A549 (cell line): ENCODE results near the gene NANOS3. TPM values are rescaled to one million over a fixed set of nuclear protein-coding genes. Genes with fewer than 3 reads are reported as not detected.

Source experiments
- ATAC-seq, 2 experiments: fragments of 200-7000 bp in 1 of 2; fragments of >200 bp in 1 of 2; cut with Nextera tagmentation in 1 of 2; cut with Tn5 transposase in 1 of 2; 3 replicates each; pipeline versions ENCODE4 v1.8.0 to v1.9.1; 2018 to 2020; ENCODE audit warnings: mild to moderate bottlenecking in 1 of 2, moderate library complexity in 1 of 2
- CTCF ChIA-PET: fragments of 300-600 bp; sonication (Branson Sonifier 250); formaldehyde crosslinking; extraction: SDS; loops from one replicate; lab custom pipeline; 2021; ENCODE audit warnings: antibody characterized with exemption, inconsistent platforms; lab: Yijun Ruan, JAX
- POLR2A ChIA-PET: fragments of 350-600 bp; formaldehyde crosslinking; extraction: SDS; loops from one replicate; lab custom pipeline; 2021; ENCODE audit warnings: antibody characterized with exemption, inconsistent platforms; lab: Yijun Ruan, JAX
- DNase-seq, 2 experiments: peaks; one replicate each; pipeline versions ENCODE4 v3.0.0 to v3.0.0-alpha.2; 2011 to 2016; ENCODE audit warnings: low read depth in 1 of 2, low spot score in 1 of 2
- FAIRE-seq: peaks from 2 replicates; lab custom pipeline; 2011; peaks lifted over from hg19 to GRCh38; lab: Jason Lieb, UNC
- H3K27ac ChIP-seq, 2 experiments: fragments of >200 bp; sonication (Bioruptor Twin); formaldehyde crosslinking; 3 replicates each; pipeline ENCODE4 v1.5.1; 2016 to 2017
- H3K4me1 ChIP-seq: fragments of >200 bp; sonication (Bioruptor Twin); formaldehyde crosslinking; 3 replicates; pipeline ENCODE4 v1.6.1; 2016
- H3K4me2 ChIP-seq: fragments of >200 bp; sonication (Bioruptor Twin); formaldehyde crosslinking; 3 replicates; pipeline ENCODE4 v1.6.1; 2016
- H3K4me3 ChIP-seq: fragments of >200 bp; sonication (Bioruptor Twin); formaldehyde crosslinking; 3 replicates; pipeline ENCODE4 v1.5.1; 2016
- H3K9me3 ChIP-seq: fragments of >200 bp; sonication (Bioruptor Twin); formaldehyde crosslinking; 3 replicates; pipeline ENCODE4 v1.6.1; 2016
- CBX8 ChIP-seq: fragments of 200-600 bp; sonication (generic); IDR thresholded peaks from 2 replicates; pipeline ENCODE4 v1.6.1; 2016
- CEBPB ChIP-seq, 2 experiments: fragments of >200 bp in 1 of 2; sonication (Bioruptor Twin) in 1 of 2; formaldehyde crosslinking in 1 of 2; IDR thresholded peaks; 2 replicates each; pipeline ENCODE4 v1.6.1; 2012 to 2016
- CTCF ChIP-seq: fragments of >200 bp; sonication (Bioruptor Twin); formaldehyde crosslinking; IDR thresholded peaks from 3 replicates; pipeline ENCODE4 v1.5.1; 2016
- E2F6 ChIP-seq: IDR thresholded peaks from 2 replicates; pipeline ENCODE4 v1.6.1; 2012; ENCODE audit warnings: low read depth, borderline replicate concordance
- FOSL2 ChIP-seq, 2 experiments: fragments of 450-650 bp in 1 of 2; fragments of >200 bp in 1 of 2; sonication (Bioruptor Twin) in 1 of 2; formaldehyde crosslinking; IDR thresholded peaks; 2 replicates each; pipeline versions ENCODE4 v1.5.0 to v1.6.1; 2016 to 2020; ENCODE audit warnings: mild to moderate bottlenecking in 1 of 2, moderate library complexity in 1 of 2
- HOXB13 ChIP-seq: fragments of 250-450 bp; sonication (Bioruptor Pico); IDR thresholded peaks from 2 replicates; pipeline ENCODE4 v1.5.0; 2020; ENCODE audit warnings: low read depth, mild to moderate bottlenecking, moderate library complexity
- HOXB5 ChIP-seq: fragments of 250-450 bp; sonication (Bioruptor Pico); IDR thresholded peaks from 2 replicates; pipeline ENCODE4 v1.5.0; 2020; ENCODE audit warnings: mild to moderate bottlenecking, moderate library complexity
- KDM1A ChIP-seq: fragments of 200-600 bp; sonication (generic); IDR thresholded peaks from 2 replicates; pipeline ENCODE4 v1.6.1; 2016; ENCODE audit warnings: low read depth, mild to moderate bottlenecking
- MAZ ChIP-seq: fragments of 150-350 bp; IDR thresholded peaks from 2 replicates; pipeline ENCODE4 v1.6.1; 2014; ENCODE audit warnings: antibody characterized with exemption, low read depth, low read length, borderline replicate concordance
- NR3C1 ChIP-seq: fragments of >200 bp; sonication (Bioruptor Twin); formaldehyde crosslinking; IDR thresholded peaks from 3 replicates; pipeline ENCODE4 v1.6.1; 2017
- PBX3 ChIP-seq: IDR thresholded peaks from 2 replicates; pipeline ENCODE4 v1.6.1; 2012
- PHF8 ChIP-seq: fragments of 200-600 bp; sonication (generic); IDR thresholded peaks from 2 replicates; pipeline ENCODE4 v1.6.1; 2016; ENCODE audit warnings: low read depth, mild to moderate bottlenecking, antibody characterized with exemption, moderate library complexity, borderline replicate concordance
- POLR2A ChIP-seq: IDR thresholded peaks from 2 replicates; pipeline ENCODE4 v1.6.1; 2012; ENCODE audit warnings: mild to moderate bottlenecking, low read length
- POLR2AphosphoS2 ChIP-seq: conservative IDR thresholded peaks from 2 replicates; pipeline ENCODE4 v1.6.1; 2012; ENCODE audit warnings: low read length, improper control_type of control experiment, inconsistent platforms
- RARB ChIP-seq: fragments of 250-450 bp; sonication (Bioruptor Pico); IDR thresholded peaks from 2 replicates; pipeline ENCODE4 v1.8.0; 2021; ENCODE audit warnings: mild to moderate bottlenecking, moderate library complexity
- RFX5 ChIP-seq: fragments of 450-650 bp; IDR thresholded peaks from 2 replicates; pipeline ENCODE4 v1.7.1; 2014; ENCODE audit warnings: antibody characterized with exemption, mild to moderate bottlenecking, moderate library complexity
- RNF2 ChIP-seq: fragments of 200-600 bp; sonication (generic); IDR thresholded peaks from 2 replicates; pipeline ENCODE4 v1.6.1; 2016; ENCODE audit warnings: low read depth, mild to moderate bottlenecking, antibody characterized with exemption, moderate library complexity, borderline replicate concordance
- TFCP2L1 ChIP-seq: fragments of 250-450 bp; sonication (Bioruptor Pico); IDR thresholded peaks from 2 replicates; pipeline ENCODE4 v1.5.0; 2021; ENCODE audit warnings: mild to moderate bottlenecking
- USF2 ChIP-seq: fragments of 450-650 bp; IDR thresholded peaks from 2 replicates; pipeline ENCODE4 v1.6.1; 2014; ENCODE audit warnings: antibody characterized with exemption
- ZNF302 ChIP-seq: fragments of 250-450 bp; sonication (Bioruptor Pico); IDR thresholded peaks from 2 replicates; pipeline ENCODE4 v1.9.0; 2021; ENCODE audit warnings: inconsistent platforms, mild to moderate bottlenecking, moderate library complexity
- WGBS: methylation state at CpG from one replicate; pipeline ENCODE4 v1.1.6; 2017; ENCODE audit errors: missing lambda C conversion rate; 5-methylcytosine and 5-hydroxymethylcytosine counted together
- polyA plus RNA-seq, 4 experiments: library from polyadenylated mRNA; depleted of rRNA in 3 of 4; stranded (reverse); fragments of >200 nt; fragmentation: RNase III in 1 of 4; extraction: RNeasy Plus Mini Kit Qiagen cat#74134 plus additional on column Dnase treatment in 1 of 4; gene quantifications; 2 replicates in 3 of 4; 3 replicates in 1 of 4; pipeline ENCODE4 v1.2.3, GENCODE V29; 2011 to 2017

NANOS3 gene
- polyA plus RNA-seq, 2 of the 4 experiments (the other 2 are of a cell fraction), result 0.31 to 1.2 TPM

GRCh38 chr19:13909430-13909829 is 32.5 kb downstream of the NANOS3 start:
- no peak for TF ChIP-seq CTCF
- no peak for TF ChIP-seq TFCP2L1 (CRISPR knock-in tag)
- no peak for TF ChIP-seq POLR2A
- no peak for TF ChIP-seq ZNF302
- TF ChIP-seq RFX5, result no peak
- no peak for TF ChIP-seq RARB (CRISPR knock-in tag)
- TF ChIP-seq PBX3, result no peak
- no peak for TF ChIP-seq MAZ
- TF ChIP-seq CEBPB (IDR thresholded peaks at IDR 0.05), result no peak
- TF ChIP-seq USF2, result no peak
- no peak for TF ChIP-seq CBX8
- TF ChIP-seq PHF8, result no peak
- TF ChIP-seq HOXB13 (CRISPR knock-in tag), result no peak
- no peak for TF ChIP-seq FOSL2 (IDR thresholded peaks at IDR 0.05)
- no peak for TF ChIP-seq FOSL2 (CRISPR knock-in tag; IDR thresholded peaks at IDR 0.05)
- TF ChIP-seq RNF2, result no peak
- TF ChIP-seq KDM1A, result no peak
- Histone ChIP-seq H3K4me3 (no peak overlapping the region), H3K4me2 (no peak overlapping the region), H3K27ac (no peak overlapping the region), H3K4me1 (peaks cover 5% of the 10 kb centered on the region; the same call in 1 of the 3 replicates), H3K9me3 (no peaks in the 10 kb centered on the region)
- ATAC-seq, result no peak
- no peak for FAIRE-seq
- DNase-seq, result no peak
- WGBS, result 96% methylated on average over 2 of the region's 2 CpGs
- ChIA-PET POLR2A (no interaction called here), CTCF (interaction anchor here (0.6 to 2.0 kb wide), 3 partner anchors 24 to 179 kb away, joined by 3 to 5 read pairs (median 4); no protein-coding TSS in a partner anchor)

- ATAC-seq, result no peak
- Histone ChIP-seq H3K4me1 (no peaks in the 10 kb centered on the region), H3K4me3 (no peak overlapping the region), H3K27ac (no peak overlapping the region), H3K4me2 (no peak overlapping the region), H3K9me3 (no peaks in the 10 kb centered on the region)
- POLR2A ChIA-PET, result no interaction called here
- WGBS, result 90% methylated on average over 17 of the region's 17 CpGs
- TF ChIP-seq CTCF, result no peak
- TF ChIP-seq HOXB5, result no peak
- no peak for TF ChIP-seq POLR2AphosphoS2
- TF ChIP-seq E2F6, result no peak
- no peak for TF ChIP-seq PHF8
- TF ChIP-seq NR3C1, result no peak
- FAIRE-seq, result no peak
- CTCF ChIA-PET, result interaction anchor here (0.8 to 1.2 kb wide), 2 partner anchors 12 to 50 kb away, joined by 3 to 6 read pairs; no protein-coding TSS in a partner anchor
- DNase-seq, result no peak
These were observed 36.4 kb downstream of the NANOS3 start for GRCh38 chr19:13913352-13913751.
